HepG2 (cell line): Measurements from ENCODE around the gene NDUFS4. TPM values are rescaled to one million over a fixed set of nuclear protein-coding genes. Genes with fewer than 3 reads are reported as not detected.

ENCODE experiments used
- ATAC-seq: fragments of 200-7000 bp; cut with Tn5 transposase; 3 replicates; pipeline ENCODE4 v1.9.1; 2020; ENCODE audit warnings: mild to moderate bottlenecking, moderate library complexity
- BruUV-seq: library from RNA; stranded (reverse); fragments of 400-500 nt; replicated peaks from 2 replicates; lab custom pipeline; 2021; lab: Mats Ljungman, UMichigan
- CTCF ChIA-PET: fragments of 300-600 bp; formaldehyde crosslinking; extraction: SDS; loops from one replicate; lab custom pipeline; 2021; ENCODE audit warnings: low total read pairs, inconsistent platforms, low intra/inter-chr PET ratio; lab: Yijun Ruan, JAX
- POLR2A ChIA-PET: fragments of 350-600 bp; sonication (Branson Sonifier 250); formaldehyde crosslinking; loops from one replicate; lab custom pipeline; 2020; ENCODE audit warnings: antibody characterized with exemption, inconsistent platforms; lab: Yijun Ruan, JAX
- DNase-seq: peaks from one replicate; pipeline ENCODE4 v3.0.0-alpha.2; 2015; ENCODE audit warnings: low spot score
- FAIRE-seq: peaks from 3 replicates; lab custom pipeline; 2011; peaks lifted over from hg19 to GRCh38; lab: Jason Lieb, UNC
- H2AFZ ChIP-seq: one replicate; pipeline ENCODE4 v1.6.1; 2011; ENCODE audit warnings: low read length, inconsistent platforms
- H3K27ac ChIP-seq: fragments of 300-600 bp; 3 replicates; pipeline ENCODE4 v1.8.0; 2011; ENCODE audit warnings: mixed run types, mild to moderate bottlenecking, mixed read lengths, low read length, inconsistent platforms; ENCODE audit not compliant: insufficient read depth; ENCODE audit errors: extremely low read length
- H3K27me3 ChIP-seq, 2 experiments: fragments of 200-600 bp in 1 of 2; 2 replicates in 1 of 2; 3 replicates in 1 of 2; pipeline versions ENCODE4 v1.6.0 to v1.8.0; 2011; ENCODE audit warnings: low read length in 2 of 2, mild to moderate bottlenecking in 2 of 2, moderate library complexity in 2 of 2, inconsistent platforms in 1 of 2; ENCODE audit not compliant: insufficient read depth in 2 of 2, control insufficient read depth in 1 of 2
- H3K36me3 ChIP-seq, 2 experiments: fragments of 200-600 bp in 1 of 2; replicated peaks in 1 of 2; 2 replicates in 1 of 2; 3 replicates in 1 of 2; pipeline versions ENCODE4 v1.5.1 to v1.8.0; 2011; ENCODE audit warnings: low read length in 2 of 2, inconsistent platforms in 1 of 2; ENCODE audit not compliant: insufficient read depth in 2 of 2, control insufficient read depth in 1 of 2
- H3K4me1 ChIP-seq: 2 replicates; pipeline ENCODE4 v1.5.1; 2012; ENCODE audit warnings: low read length, inconsistent platforms; ENCODE audit not compliant: insufficient read depth
- H3K4me2 ChIP-seq: 2 replicates; pipeline ENCODE4 v1.6.0; 2011; ENCODE audit warnings: low read depth, low read length, inconsistent platforms
- H3K4me3 ChIP-seq, 3 experiments: fragments of 200-600 bp in 1 of 3; sonication (generic), shearing (Covaris generic) in 1 of 3; replicated peaks in 1 of 3; 2 replicates each; pipeline ENCODE4 v1.5.1; 2011 to 2016; ENCODE audit warnings: low read length in 3 of 3, inconsistent platforms in 2 of 3, low read depth in 2 of 3, mild to moderate bottlenecking in 2 of 3, control low read depth in 1 of 3, mixed read lengths in 1 of 3; ENCODE audit not compliant: insufficient read depth in 1 of 3
- H3K79me2 ChIP-seq: one replicate; pipeline ENCODE4 v1.6.1; 2011; ENCODE audit warnings: low read length, inconsistent platforms; ENCODE audit not compliant: insufficient read depth
- H3K9ac ChIP-seq: 2 replicates; pipeline ENCODE4 v1.6.0; 2011; ENCODE audit warnings: mild to moderate bottlenecking, low read depth, low read length, inconsistent platforms; ENCODE audit not compliant: insufficient read depth
- H3K9me3 ChIP-seq: 2 replicates; pipeline ENCODE4 v1.5.1; 2012; ENCODE audit warnings: mild to moderate bottlenecking, low read length
- H4K20me1 ChIP-seq: 2 replicates; pipeline ENCODE4 v1.6.0; 2011; ENCODE audit warnings: inconsistent platforms, mild to moderate bottlenecking, low read length, moderate library complexity; ENCODE audit not compliant: insufficient read depth
- BRCA1 ChIP-seq: sonication (generic); formaldehyde crosslinking; IDR thresholded peaks from 2 replicates; pipeline ENCODE4 v1.4.0; 2020; ENCODE audit warnings: missing genetic modification reagents
- CEBPB ChIP-seq: IDR thresholded peaks from 2 replicates; pipeline ENCODE4 v1.6.1; 2011; ENCODE audit warnings: low read depth, low read length, improper control_type of control experiment, borderline replicate concordance
- GLI4 ChIP-seq: sonication (generic); formaldehyde crosslinking; IDR thresholded peaks from 2 replicates; pipeline ENCODE4 v1.5.1; 2020; ENCODE audit warnings: missing genetic modification reagents, mild to moderate bottlenecking, moderate library complexity, borderline replicate concordance
- KMT2A ChIP-seq: sonication (generic); formaldehyde crosslinking; IDR thresholded peaks from 2 replicates; pipeline ENCODE4 v1.4.0; 2020; ENCODE audit warnings: missing genetic modification reagents
- PHB2 ChIP-seq: fragments of 450-650 bp; IDR thresholded peaks from 2 replicates; pipeline ENCODE4 v1.6.1; 2018; ENCODE audit not compliant: partially characterized antibody
- SOX13 ChIP-seq, 3 experiments: fragments of 450-650 bp in 1 of 3; sonication (generic) in 1 of 3; formaldehyde crosslinking in 1 of 3; IDR thresholded peaks in 2 of 3; conservative IDR thresholded peaks in 1 of 3; 2 replicates each; pipeline versions ENCODE4 v1.5.0 to v1.6.1; 2016 to 2020; ENCODE audit warnings: antibody characterized with exemption in 1 of 3, mild to moderate bottlenecking in 1 of 3, missing compliant biosample characterization in 1 of 3, missing genetic modification reagents in 1 of 3, moderate library complexity in 1 of 3
- WGBS: methylation state at CpG from one replicate; pipeline ENCODE4 v1.1.6; 2017; ENCODE audit warnings: low lambda C conversion rate; 5-methylcytosine and 5-hydroxymethylcytosine counted together
- in situ Hi-C: cut with HindIII; loops from 2 replicates; pipeline ENCODE4 v1.10.0; 2017; ENCODE audit warnings: low pct_unique_long_range_greater_than_20kb; ENCODE audit not compliant: extremely low pct_ligation_motif_present
- intact Hi-C: fragments of 100-400 bp; cut with micrococcal nuclease; formaldehyde crosslinking; loops from one replicate; pipeline ENCODE4 v1.10.0; 2022; ENCODE audit not compliant: unreplicated experiment
- polyA plus RNA-seq, 8 experiments: library from polyadenylated mRNA; depleted of rRNA in 3 of 8; stranded (reverse) in 7 of 8; unstranded in 1 of 8; fragments of >200 nt; fragmentation: Illumina TruSeq in 4 of 8; extraction: Trizol in 4 of 8; gene quantifications; 2 replicates each; pipeline versions ENCODE4 v1.2.1 to v1.2.3, GENCODE V29; 2011 to 2016; ENCODE audit warnings: low read depth in 4 of 8, missing spikeins in 1 of 8, mixed read lengths in 1 of 8; ENCODE audit not compliant: insufficient read depth in 1 of 8
- total RNA-seq, 5 experiments: library from RNA; depleted of rRNA; stranded (reverse); fragments of >200 nt; fragmentation: Illumina TruSeq; extraction: Trizol; gene quantifications; 2 replicates each; pipeline ENCODE4 v1.2.3, GENCODE V29; 2016; ENCODE audit warnings: low read depth in 1 of 5
- TF ChIP-seq, protein P1 (sequence below): fragments of 450-650 bp; IDR thresholded peaks from 2 replicates; pipeline ENCODE4 v1.6.1; 2017; ENCODE audit warnings: mild to moderate bottlenecking
- TF ChIP-seq, protein P2 (sequence below): sonication (generic); formaldehyde crosslinking; IDR thresholded peaks from 2 replicates; pipeline ENCODE4 v1.5.1; 2020; ENCODE audit warnings: mild to moderate bottlenecking, missing genetic modification reagents
- TF ChIP-seq, protein P3 (sequence below): sonication (generic); formaldehyde crosslinking; IDR thresholded peaks from 2 replicates; pipeline ENCODE4 v1.5.1; 2020; ENCODE audit warnings: missing genetic modification reagents, mild to moderate bottlenecking, borderline replicate concordance

NDUFS4 gene
- total and polyA plus RNA-seq, 2 of the 13 experiments (the other 11 are each of a cell fraction or from before 2014, with no cell fraction given), result 121 to 126 TPM

DNA sequence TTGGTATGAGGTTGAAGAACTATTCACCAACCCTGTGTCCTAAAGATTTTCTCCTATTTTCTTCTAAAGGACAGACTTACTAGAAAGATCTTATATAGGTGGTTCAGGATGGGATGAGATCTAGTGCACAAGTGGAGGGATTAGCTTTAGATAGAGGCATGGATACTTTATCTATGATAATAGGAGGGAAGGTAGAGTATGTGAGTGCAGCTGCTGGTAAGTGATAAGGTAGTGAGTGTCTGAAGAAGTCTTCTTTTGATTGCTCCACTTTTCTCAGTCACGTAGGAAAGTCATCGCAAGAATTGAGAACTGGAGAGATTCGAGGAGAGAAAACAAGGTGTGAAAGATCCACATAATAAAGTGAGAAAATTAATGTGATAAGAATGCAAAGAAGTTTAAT, 6.0 kb upstream of the NDUFS4 start:
- Histone ChIP-seq H3K27me3 (no peaks in the 10 kb centered on the region), H4K20me1 (no peaks in the 10 kb centered on the region), H2AFZ (no peak overlapping the region), H3K9me3 (0 out of 2 replicates have a peak, but pooled peaks cover 6% of the 10 kb centered on the region), H3K9ac (no peak overlapping the region), H3K4me2 (no peak overlapping the region), H3K79me2 (no peaks in the 10 kb centered on the region), H3K36me3 (no peaks in the 10 kb centered on the region), H3K27ac (no peak overlapping the region), H3K4me1 (no peaks in the 10 kb centered on the region), H3K4me3 (no peak overlapping the region)
- in situ Hi-C loops (no loop called here), intact Hi-C loops (no loop called here)
- ChIA-PET POLR2A (no interaction called here), CTCF (no interaction called here)
- DNase-seq (no peak), FAIRE-seq (no peak), ATAC-seq (no peak)
- WGBS, result 63% methylated on average over 3 of the region's 3 CpGs
- no peak for TF ChIP-seq GLI4 (CRISPR knock-in tag)
- TF ChIP-seq, protein P1, sequence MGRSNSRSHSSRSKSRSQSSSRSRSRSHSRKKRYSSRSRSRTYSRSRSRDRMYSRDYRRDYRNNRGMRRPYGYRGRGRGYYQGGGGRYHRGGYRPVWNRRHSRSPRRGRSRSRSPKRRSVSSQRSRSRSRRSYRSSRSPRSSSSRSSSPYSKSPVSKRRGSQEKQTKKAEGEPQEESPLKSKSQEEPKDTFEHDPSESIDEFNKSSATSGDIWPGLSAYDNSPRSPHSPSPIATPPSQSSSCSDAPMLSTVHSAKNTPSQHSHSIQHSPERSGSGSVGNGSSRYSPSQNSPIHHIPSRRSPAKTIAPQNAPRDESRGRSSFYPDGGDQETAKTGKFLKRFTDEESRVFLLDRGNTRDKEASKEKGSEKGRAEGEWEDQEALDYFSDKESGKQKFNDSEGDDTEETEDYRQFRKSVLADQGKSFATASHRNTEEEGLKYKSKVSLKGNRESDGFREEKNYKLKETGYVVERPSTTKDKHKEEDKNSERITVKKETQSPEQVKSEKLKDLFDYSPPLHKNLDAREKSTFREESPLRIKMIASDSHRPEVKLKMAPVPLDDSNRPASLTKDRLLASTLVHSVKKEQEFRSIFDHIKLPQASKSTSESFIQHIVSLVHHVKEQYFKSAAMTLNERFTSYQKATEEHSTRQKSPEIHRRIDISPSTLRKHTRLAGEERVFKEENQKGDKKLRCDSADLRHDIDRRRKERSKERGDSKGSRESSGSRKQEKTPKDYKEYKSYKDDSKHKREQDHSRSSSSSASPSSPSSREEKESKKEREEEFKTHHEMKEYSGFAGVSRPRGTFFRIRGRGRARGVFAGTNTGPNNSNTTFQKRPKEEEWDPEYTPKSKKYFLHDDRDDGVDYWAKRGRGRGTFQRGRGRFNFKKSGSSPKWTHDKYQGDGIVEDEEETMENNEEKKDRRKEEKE, result no peak
- TF ChIP-seq, protein P2, sequence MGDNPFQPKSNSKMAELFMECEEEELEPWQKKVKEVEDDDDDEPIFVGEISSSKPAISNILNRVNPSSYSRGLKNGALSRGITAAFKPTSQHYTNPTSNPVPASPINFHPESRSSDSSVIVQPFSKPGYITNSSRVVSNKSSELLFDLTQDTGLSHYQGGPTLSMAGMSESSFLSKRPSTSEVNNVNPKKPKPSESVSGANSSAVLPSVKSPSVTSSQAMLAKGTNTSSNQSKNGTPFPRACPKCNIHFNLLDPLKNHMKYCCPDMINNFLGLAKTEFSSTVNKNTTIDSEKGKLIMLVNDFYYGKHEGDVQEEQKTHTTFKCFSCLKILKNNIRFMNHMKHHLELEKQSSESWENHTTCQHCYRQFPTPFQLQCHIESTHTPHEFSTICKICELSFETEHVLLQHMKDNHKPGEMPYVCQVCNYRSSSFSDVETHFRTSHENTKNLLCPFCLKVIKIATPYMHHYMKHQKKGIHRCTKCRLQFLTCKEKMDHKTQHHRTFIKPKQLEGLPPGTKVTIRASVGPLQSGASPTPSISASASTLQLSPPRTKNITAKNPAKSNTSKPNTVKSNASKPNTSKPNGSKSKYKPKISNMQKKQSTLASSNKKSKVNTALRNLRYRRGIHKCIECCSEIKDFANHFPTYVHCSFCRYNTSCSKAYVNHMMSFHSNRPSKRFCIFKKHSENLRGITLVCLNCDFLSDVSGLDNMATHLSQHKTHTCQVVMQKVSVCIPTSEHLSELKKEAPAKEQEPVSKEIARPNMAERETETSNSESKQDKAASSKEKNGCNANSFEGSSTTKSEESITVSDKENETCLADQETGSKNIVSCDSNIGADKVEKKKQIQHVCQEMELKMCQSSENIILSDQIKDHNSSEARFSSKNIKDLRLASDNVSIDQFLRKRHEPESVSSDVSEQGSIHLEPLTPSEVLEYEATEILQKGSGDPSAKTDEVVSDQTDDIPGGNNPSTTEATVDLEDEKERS (CRISPR knock-in tag), result no peak
- TF ChIP-seq KMT2A (CRISPR knock-in tag), result no peak
- TF ChIP-seq, protein P3, sequence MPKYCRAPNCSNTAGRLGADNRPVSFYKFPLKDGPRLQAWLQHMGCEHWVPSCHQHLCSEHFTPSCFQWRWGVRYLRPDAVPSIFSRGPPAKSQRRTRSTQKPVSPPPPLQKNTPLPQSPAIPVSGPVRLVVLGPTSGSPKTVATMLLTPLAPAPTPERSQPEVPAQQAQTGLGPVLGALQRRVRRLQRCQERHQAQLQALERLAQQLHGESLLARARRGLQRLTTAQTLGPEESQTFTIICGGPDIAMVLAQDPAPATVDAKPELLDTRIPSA (CRISPR knock-in tag), result no peak
- TF ChIP-seq CEBPB, result no peak
- no peak for TF ChIP-seq SOX13 (IDR thresholded peaks at IDR 0.05)
- no peak for TF ChIP-seq SOX13 (CRISPR knock-in tag; conservative IDR thresholded peaks at IDR 0.05 in 1 of 2, IDR thresholded peaks at IDR 0.05 in 1 of 2)
- TF ChIP-seq PHB2, result no peak
- TF ChIP-seq BRCA1 (CRISPR knock-in tag), result no peak
- BruUV-seq, result no TSS peak
